ENCODE data around the gene KIF12.

KIF12 gene

DNA sequence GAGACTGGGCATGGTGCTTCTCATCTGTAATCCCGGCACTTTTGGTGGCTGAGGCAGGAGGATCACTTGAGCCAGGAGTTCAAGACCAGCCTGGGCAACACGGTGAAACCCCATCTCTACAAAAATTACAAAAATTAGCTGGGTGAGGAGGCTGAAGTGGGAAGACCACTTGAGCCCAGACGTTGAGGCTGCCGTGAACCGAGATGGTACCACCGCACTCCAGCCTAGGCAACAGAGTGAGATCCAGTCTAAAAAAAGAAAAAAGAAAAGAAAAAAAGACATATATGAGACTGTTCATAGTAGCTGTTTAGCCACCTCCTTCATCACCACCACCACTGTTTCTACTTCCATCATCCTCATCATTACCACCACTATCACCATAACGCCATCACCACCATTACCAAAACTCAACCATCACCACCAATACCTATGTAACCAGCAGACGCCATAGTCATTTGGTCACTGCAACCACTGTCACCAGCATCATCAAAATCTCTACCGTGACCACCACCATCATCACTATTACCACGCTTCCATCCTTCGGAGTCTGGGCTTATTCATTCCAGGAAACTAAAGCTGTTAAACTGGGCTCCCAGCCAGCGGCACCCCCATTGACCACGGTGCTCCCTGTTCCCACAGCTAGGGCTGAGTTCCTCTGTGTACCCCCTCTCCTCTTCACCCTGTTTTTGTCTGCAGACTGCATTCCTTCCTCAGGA lies 8.4 kb upstream of the KIF12 start:
- no peaks in the 10 kb centered on the region for H3K36me3 ChIP-seq (ENCODE audit: control insufficient read depth in 1 of 2, insufficient read depth in 2 of 2, low read depth in 1 of 2, low read length in 2 of 2)
- H3K79me1 ChIP-seq (replicated peaks; ENCODE audit: low read length, poor library complexity, severe bottlenecking): no peaks in the 10 kb centered on the region
- H2BK15ac ChIP-seq (ENCODE audit: low read depth, poor library complexity, severe bottlenecking): no peak overlapping the region
- H3K4me3 ChIP-seq (ENCODE audit: insufficient read depth in 1 of 2, low read depth in 1 of 2, low read length in 2 of 2): no peak overlapping the region
- 82% methylated on average over 11 of the region's 13 CpGs for whole genome bisulfite sequencing
- no peak overlapping the region for H3K23ac ChIP-seq (ENCODE audit: low read length in 2 of 2)
- H3K4me2 ChIP-seq (ENCODE audit: low read length, poor library complexity, severe bottlenecking): no peak overlapping the region
- H2AFZ ChIP-seq (ENCODE audit: low read depth, low read length): no peak overlapping the region
- no peak overlapping the region for H2BK12ac ChIP-seq (ENCODE audit: low read length in 2 of 2)
- H2BK5ac ChIP-seq (ENCODE audit: low read depth, low read length, poor library complexity, severe bottlenecking): no peak overlapping the region
- no peak overlapping the region for H4K91ac ChIP-seq (ENCODE audit: low read length)
- H3K27ac ChIP-seq (ENCODE audit: low read length, poor library complexity, severe bottlenecking): no peak overlapping the region
- H2AK5ac ChIP-seq (ENCODE audit: low read length, severe bottlenecking): no peak overlapping the region
- H3K4ac ChIP-seq (ENCODE audit: low read depth in 1 of 2, low read length in 2 of 2): no peak overlapping the region
- DNase-seq: no peak
- H2BK120ac ChIP-seq (ENCODE audit: low read depth, low read length): no peak overlapping the region
- peaks cover 14% of the 10 kb centered on the region for H3K9me3 ChIP-seq (ENCODE audit: control insufficient read depth, low read length)
- no peak overlapping the region for H3K18ac ChIP-seq (ENCODE audit: low read depth in 1 of 2, low read length in 2 of 2)
- no peaks in the 10 kb centered on the region for H3K27me3 ChIP-seq (ENCODE audit: control insufficient read depth in 1 of 2, insufficient read depth in 1 of 2, low read length in 2 of 2)
- no peak overlapping the region for H3K9ac ChIP-seq (ENCODE audit: low read length)
- H3K14ac ChIP-seq (ENCODE audit: low read length in 2 of 2): no peak overlapping the region
- no peak overlapping the region for H4K8ac ChIP-seq (ENCODE audit: low read length)
- peaks cover 21% of the 10 kb centered on the region for H3K4me1 ChIP-seq (ENCODE audit: control insufficient read depth, insufficient read depth, low read depth, low read length)

DNA sequence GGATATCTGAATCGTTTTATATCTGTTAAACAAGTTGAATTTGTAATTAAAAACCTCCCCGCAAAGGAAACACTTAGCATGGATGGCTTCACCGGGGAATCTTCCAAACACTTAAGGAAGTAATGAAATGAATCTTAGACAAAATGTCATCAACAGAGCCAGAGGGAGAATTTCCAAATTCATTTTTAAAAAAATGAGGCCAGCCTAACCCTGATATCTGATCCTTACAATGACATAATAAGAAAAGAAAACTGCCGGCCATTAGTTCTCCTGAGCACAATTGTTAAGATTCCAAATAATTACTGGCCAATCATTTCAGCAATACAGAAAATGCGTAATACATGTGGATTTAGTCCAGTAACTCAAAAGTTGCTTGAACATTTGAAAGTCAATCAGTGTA lies 6.1 kb upstream of the KIF12 start:
- H2BK5ac ChIP-seq (ENCODE audit: low read depth, low read length, poor library complexity, severe bottlenecking): no peak overlapping the region
- no peaks in the 10 kb centered on the region for H3K36me3 ChIP-seq (ENCODE audit: control insufficient read depth in 1 of 2, insufficient read depth in 2 of 2, low read depth in 1 of 2, low read length in 2 of 2)
- H3K27me3 ChIP-seq (ENCODE audit: control insufficient read depth in 1 of 2, insufficient read depth in 1 of 2, low read length in 2 of 2): peaks cover 0 to 2% of the 10 kb centered on the region in 2 experiments
- peak overlapping the region; percentile 28 for H3K9ac ChIP-seq (ENCODE audit: low read length)
- no peaks in the 10 kb centered on the region for H3K79me1 ChIP-seq (replicated peaks; ENCODE audit: low read length, poor library complexity, severe bottlenecking)
- WGBS: 71% methylated on average over 2 of the region's 5 CpGs
- H3K9me3 ChIP-seq (ENCODE audit: control insufficient read depth, low read length): peaks cover 32% of the 10 kb centered on the region
- H3K14ac ChIP-seq (ENCODE audit: low read length in 2 of 2): no peak overlapping the region
- H4K8ac ChIP-seq (ENCODE audit: low read length): no peak overlapping the region
- H3K4me1 ChIP-seq (ENCODE audit: control insufficient read depth, insufficient read depth, low read depth, low read length): peaks cover 19% of the 10 kb centered on the region
- no peak overlapping the region for H3K4ac ChIP-seq (ENCODE audit: low read depth in 1 of 2, low read length in 2 of 2)
- H2BK15ac ChIP-seq (ENCODE audit: low read depth, poor library complexity, severe bottlenecking): no peak overlapping the region
- no peak overlapping the region for H3K18ac ChIP-seq (ENCODE audit: low read depth in 1 of 2, low read length in 2 of 2)
- H3K23ac ChIP-seq (ENCODE audit: low read length in 2 of 2): no peak overlapping the region
- H3K27ac ChIP-seq (ENCODE audit: low read length, poor library complexity, severe bottlenecking): no peak overlapping the region
- H2BK120ac ChIP-seq (ENCODE audit: low read depth, low read length): no peak overlapping the region
- H3K4me2 ChIP-seq (ENCODE audit: low read length, poor library complexity, severe bottlenecking): no peak overlapping the region
- no peak overlapping the region for H3K4me3 ChIP-seq (ENCODE audit: insufficient read depth in 1 of 2, low read depth in 1 of 2, low read length in 2 of 2)
- no peak overlapping the region for H2BK12ac ChIP-seq (ENCODE audit: low read length in 2 of 2)
- DNase-seq: no peak
- no peak overlapping the region for H4K91ac ChIP-seq (ENCODE audit: low read length)
- H2AK5ac ChIP-seq (ENCODE audit: low read length, severe bottlenecking): no peak overlapping the region
- no peak overlapping the region for H2AFZ ChIP-seq (ENCODE audit: low read depth, low read length)

DNA sequence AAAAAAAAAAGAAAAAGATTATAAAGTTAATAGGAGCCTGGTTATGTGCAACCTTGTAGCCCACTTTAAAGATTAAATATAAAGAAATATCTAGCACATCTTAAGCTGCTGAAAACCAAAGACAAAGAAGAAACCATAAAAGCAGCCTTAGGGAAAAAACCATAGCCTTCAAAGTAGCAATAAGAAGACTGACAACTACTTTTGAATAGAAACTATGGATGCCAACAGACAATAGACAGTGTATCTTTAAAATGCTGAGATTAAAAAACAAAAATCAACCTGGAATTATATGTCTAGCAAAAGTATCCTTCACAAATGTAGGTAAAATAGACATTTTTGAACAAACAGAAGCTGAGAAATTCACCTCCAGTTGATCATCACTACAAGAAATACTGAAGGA lies 3.4 kb upstream of the KIF12 start:
- no peak overlapping the region for H2BK5ac ChIP-seq (ENCODE audit: low read depth, low read length, poor library complexity, severe bottlenecking)
- DNase-seq: no peak
- H2AFZ ChIP-seq (ENCODE audit: low read depth, low read length): no peak overlapping the region
- H3K9ac ChIP-seq (ENCODE audit: low read length): no peak overlapping the region
- peaks cover 36% of the 10 kb centered on the region for H3K9me3 ChIP-seq (ENCODE audit: control insufficient read depth, low read length)
- H3K27ac ChIP-seq (ENCODE audit: low read length, poor library complexity, severe bottlenecking): no peak overlapping the region
- H3K36me3 ChIP-seq (ENCODE audit: control insufficient read depth in 1 of 2, insufficient read depth in 2 of 2, low read depth in 1 of 2, low read length in 2 of 2): peaks cover 0 to 2% of the 10 kb centered on the region in 2 experiments
- H3K79me1 ChIP-seq (replicated peaks; ENCODE audit: low read length, poor library complexity, severe bottlenecking): peaks cover 4% of the 10 kb centered on the region
- H3K4ac ChIP-seq (ENCODE audit: low read depth in 1 of 2, low read length in 2 of 2): no peak overlapping the region
- H3K18ac ChIP-seq (ENCODE audit: low read depth in 1 of 2, low read length in 2 of 2): no peak overlapping the region
- no peak overlapping the region for H2AK5ac ChIP-seq (ENCODE audit: low read length, severe bottlenecking)
- no peak overlapping the region for H3K23ac ChIP-seq (ENCODE audit: low read length in 2 of 2)
- no peak overlapping the region for H3K4me3 ChIP-seq (ENCODE audit: insufficient read depth in 1 of 2, low read depth in 1 of 2, low read length in 2 of 2)
- H2BK120ac ChIP-seq (ENCODE audit: low read depth, low read length): no peak overlapping the region
- H4K91ac ChIP-seq (ENCODE audit: low read length): no peak overlapping the region
- H3K4me2 ChIP-seq (ENCODE audit: low read length, poor library complexity, severe bottlenecking): no peak overlapping the region
- no peak overlapping the region for H3K14ac ChIP-seq (ENCODE audit: low read length in 2 of 2)
- H3K4me1 ChIP-seq (ENCODE audit: control insufficient read depth, insufficient read depth, low read depth, low read length): peaks cover 17% of the 10 kb centered on the region
- H4K8ac ChIP-seq (ENCODE audit: low read length): no peak overlapping the region
- H2BK12ac ChIP-seq (ENCODE audit: low read length in 2 of 2): no peak overlapping the region
- no peak overlapping the region for H2BK15ac ChIP-seq (ENCODE audit: low read depth, poor library complexity, severe bottlenecking)
- peaks cover 0 to 22% of the 10 kb centered on the region in 2 experiments for H3K27me3 ChIP-seq (ENCODE audit: control insufficient read depth in 1 of 2, insufficient read depth in 1 of 2, low read length in 2 of 2)

DNA sequence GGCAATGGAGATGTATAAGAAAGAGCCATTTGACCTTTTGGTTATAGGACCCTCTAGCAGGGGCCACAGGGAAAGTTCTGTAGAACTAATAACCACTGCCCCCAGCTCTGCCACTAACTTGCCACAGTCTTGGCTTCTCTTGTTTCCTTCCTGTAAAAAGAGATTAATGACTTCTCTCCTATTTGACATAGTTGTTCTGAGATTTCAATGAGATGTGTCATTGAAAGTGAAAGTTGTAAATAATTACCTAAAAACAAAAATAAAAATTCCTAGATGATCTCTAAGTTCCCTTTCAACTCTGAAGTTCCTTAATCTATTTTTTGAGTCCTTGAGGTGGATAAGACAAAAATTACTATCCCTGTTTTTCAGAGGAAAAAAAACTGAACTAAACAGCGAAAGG lies 1.4 kb upstream of the KIF12 start:
- Histone ChIP-seq H3K4me2 (ENCODE audit: low read length, poor library complexity, severe bottlenecking) (peak overlapping the region; percentile 17), H3K4me3 (ENCODE audit: insufficient read depth in 1 of 2, low read depth in 1 of 2, low read length in 2 of 2) (no peak overlapping the region), H2BK15ac (ENCODE audit: low read depth, poor library complexity, severe bottlenecking) (no peak overlapping the region), H2BK5ac (ENCODE audit: low read depth, low read length, poor library complexity, severe bottlenecking) (peak overlapping the region; percentile 47), H3K9me3 (ENCODE audit: control insufficient read depth, low read length) (peaks cover 36% of the 10 kb centered on the region), H3K9ac (ENCODE audit: low read length) (no peak overlapping the region), H3K23ac (ENCODE audit: low read length in 2 of 2) (no peak overlapping the region), H2AFZ (ENCODE audit: low read depth, low read length) (no peak overlapping the region), H3K4ac (ENCODE audit: low read depth in 1 of 2, low read length in 2 of 2) (no peak overlapping the region), H3K36me3 (ENCODE audit: control insufficient read depth in 1 of 2, insufficient read depth in 2 of 2, low read depth in 1 of 2, low read length in 2 of 2) (peaks cover 0 to 21% of the 10 kb centered on the region in 2 experiments), H3K18ac (ENCODE audit: low read depth in 1 of 2, low read length in 2 of 2) (no peak overlapping the region), H2AK5ac (ENCODE audit: low read length, severe bottlenecking) (peak overlapping the region; percentile 98), H4K91ac (ENCODE audit: low read length) (no peak overlapping the region), H2BK120ac (ENCODE audit: low read depth, low read length) (no peak overlapping the region), H2BK12ac (ENCODE audit: low read length in 2 of 2) (no peak overlapping the region), H3K4me1 (ENCODE audit: control insufficient read depth, insufficient read depth, low read depth, low read length) (peaks cover 26% of the 10 kb centered on the region), H3K27me3 (ENCODE audit: control insufficient read depth in 1 of 2, insufficient read depth in 1 of 2, low read length in 2 of 2) (peaks cover 0 to 41% of the 10 kb centered on the region in 2 experiments), H3K79me1 (replicated peaks; ENCODE audit: low read length, poor library complexity, severe bottlenecking) (peaks cover 7% of the 10 kb centered on the region), H4K8ac (ENCODE audit: low read length) (no peak overlapping the region), H3K14ac (ENCODE audit: low read length in 2 of 2) (no peak overlapping the region), H3K27ac (ENCODE audit: low read length, poor library complexity, severe bottlenecking) (peak overlapping the region; percentile 96)
- 82% methylated on average over 1 of the region's 1 CpG for WGBS
- no peak for DNase-seq

Data from mesenchymal stem cell (in vitro differentiated cells and primary cell).